Astrocyte (in vitro differentiated cells and primary cell): ENCODE results near the gene AFG1L. TPM values are rescaled to one million over a fixed set of nuclear protein-coding genes. Genes with fewer than 3 reads are reported as not detected.

Experiments
- DNase-seq: peaks from one replicate; pipeline ENCODE4 v3.0.0-alpha.2; 2010; ENCODE audit warnings: low read depth
- FAIRE-seq: peaks from 2 replicates; lab custom pipeline; 2011; peaks lifted over from hg19 to GRCh38; lab: Jason Lieb, UNC
- H2AFZ ChIP-seq: 2 replicates; pipeline ENCODE4 v1.6.0; 2012; ENCODE audit warnings: low read depth, low read length, inconsistent platforms
- H3K27ac ChIP-seq: 2 replicates; pipeline ENCODE4 v1.5.1; 2011; ENCODE audit warnings: low read depth, low read length, inconsistent platforms
- H3K27me3 ChIP-seq: 2 replicates; pipeline ENCODE4 v1.6.0; 2011; ENCODE audit warnings: low read length, inconsistent platforms; ENCODE audit not compliant: insufficient read depth
- H3K36me3 ChIP-seq: 2 replicates; pipeline ENCODE4 v1.5.1; 2011; ENCODE audit warnings: low read length, inconsistent platforms; ENCODE audit not compliant: insufficient read depth
- H3K4me1 ChIP-seq: 2 replicates; pipeline ENCODE4 v1.5.1; 2011; ENCODE audit warnings: low read length, inconsistent platforms; ENCODE audit not compliant: insufficient read depth
- H3K4me2 ChIP-seq: 2 replicates; pipeline ENCODE4 v1.6.0; 2012; ENCODE audit warnings: low read length, inconsistent platforms
- H3K4me3 ChIP-seq: 2 replicates; pipeline ENCODE4 v1.5.1; 2011; ENCODE audit warnings: low read depth, mild to moderate bottlenecking, low read length, inconsistent platforms; ENCODE audit not compliant: insufficient read depth
- H3K79me2 ChIP-seq: 2 replicates; pipeline ENCODE4 v1.6.0; 2012; ENCODE audit warnings: mild to moderate bottlenecking, low read length, inconsistent platforms; ENCODE audit not compliant: insufficient read depth
- H3K9ac ChIP-seq: 2 replicates; pipeline ENCODE4 v1.6.0; 2012; ENCODE audit warnings: mild to moderate bottlenecking, low read length, inconsistent platforms
- H3K9me3 ChIP-seq: 2 replicates; pipeline ENCODE4 v1.5.1; 2012; ENCODE audit warnings: low read depth, mild to moderate bottlenecking, low read length, inconsistent platforms; ENCODE audit not compliant: insufficient read depth
- H4K20me1 ChIP-seq: 2 replicates; pipeline ENCODE4 v1.6.0; 2012; ENCODE audit warnings: low read length, inconsistent platforms; ENCODE audit not compliant: insufficient read depth
- H3K27ac Mint-ChIP-seq: one replicate; pipeline ENCODE4 v1.8.0; 2021; ENCODE audit warnings: mild to moderate bottlenecking, mixed read lengths; ENCODE audit not compliant: unreplicated experiment
- H3K27me3 Mint-ChIP-seq: one replicate; pipeline ENCODE4 v1.8.0; 2021; ENCODE audit warnings: low read depth, mixed read lengths; ENCODE audit not compliant: unreplicated experiment
- H3K36me3 Mint-ChIP-seq: one replicate; pipeline ENCODE4 v1.8.0; 2021; ENCODE audit warnings: low read depth, mixed read lengths; ENCODE audit not compliant: unreplicated experiment
- H3K4me1 Mint-ChIP-seq: one replicate; pipeline ENCODE4 v1.8.0; 2021; ENCODE audit warnings: low read depth, mixed read lengths; ENCODE audit not compliant: unreplicated experiment
- H3K4me3 Mint-ChIP-seq: one replicate; pipeline ENCODE4 v1.8.0; 2021; ENCODE audit warnings: mild to moderate bottlenecking, moderate library complexity, mixed read lengths; ENCODE audit not compliant: unreplicated experiment
- H3K9me3 Mint-ChIP-seq: one replicate; pipeline ENCODE4 v1.8.0; 2021; ENCODE audit warnings: mild to moderate bottlenecking, mixed read lengths; ENCODE audit not compliant: unreplicated experiment
- EZH2 ChIP-seq: IDR thresholded peaks from 2 replicates; pipeline ENCODE4 v1.6.1; 2012; ENCODE audit warnings: mild to moderate bottlenecking, low read length, inconsistent platforms; ENCODE audit not compliant: insufficient read depth
- total RNA-seq: library from RNA; stranded (reverse); gene quantifications from 2 replicates; pipeline ENCODE4 v1.2.1, GENCODE V29; 2021
- TF ChIP-seq, protein P1 (sequence below): IDR thresholded peaks from 2 replicates; pipeline ENCODE4 v1.5.1; 2011; ENCODE audit warnings: low read depth, mild to moderate bottlenecking, inconsistent platforms, low read length, moderate library complexity; ENCODE audit not compliant: insufficient read depth

AFG1L gene
- total RNA-seq, 1 donor from 2014 or later, result 7.9 TPM

- Mint-ChIP-seq H3K4me1 (no peaks in the 10 kb centered on the region), H3K36me3 (no peaks in the 10 kb centered on the region), H3K9me3 (no peaks in the 10 kb centered on the region), H3K27ac (no peak overlapping the region), H3K4me3 (no peak overlapping the region), H3K27me3 (no peaks in the 10 kb centered on the region)
- Histone ChIP-seq H3K4me2 (no peak overlapping the region), H3K27me3 (no peaks in the 10 kb centered on the region), H3K9me3 (no peaks in the 10 kb centered on the region), H3K4me3 (no peak overlapping the region), H3K9ac (no peak overlapping the region), H3K27ac (no peak overlapping the region), H2AFZ (no peak overlapping the region), H3K4me1 (no peaks in the 10 kb centered on the region), H3K79me2 (no peaks in the 10 kb centered on the region), H4K20me1 (no peaks in the 10 kb centered on the region), H3K36me3 (no peaks in the 10 kb centered on the region)
- TF ChIP-seq, protein P1, sequence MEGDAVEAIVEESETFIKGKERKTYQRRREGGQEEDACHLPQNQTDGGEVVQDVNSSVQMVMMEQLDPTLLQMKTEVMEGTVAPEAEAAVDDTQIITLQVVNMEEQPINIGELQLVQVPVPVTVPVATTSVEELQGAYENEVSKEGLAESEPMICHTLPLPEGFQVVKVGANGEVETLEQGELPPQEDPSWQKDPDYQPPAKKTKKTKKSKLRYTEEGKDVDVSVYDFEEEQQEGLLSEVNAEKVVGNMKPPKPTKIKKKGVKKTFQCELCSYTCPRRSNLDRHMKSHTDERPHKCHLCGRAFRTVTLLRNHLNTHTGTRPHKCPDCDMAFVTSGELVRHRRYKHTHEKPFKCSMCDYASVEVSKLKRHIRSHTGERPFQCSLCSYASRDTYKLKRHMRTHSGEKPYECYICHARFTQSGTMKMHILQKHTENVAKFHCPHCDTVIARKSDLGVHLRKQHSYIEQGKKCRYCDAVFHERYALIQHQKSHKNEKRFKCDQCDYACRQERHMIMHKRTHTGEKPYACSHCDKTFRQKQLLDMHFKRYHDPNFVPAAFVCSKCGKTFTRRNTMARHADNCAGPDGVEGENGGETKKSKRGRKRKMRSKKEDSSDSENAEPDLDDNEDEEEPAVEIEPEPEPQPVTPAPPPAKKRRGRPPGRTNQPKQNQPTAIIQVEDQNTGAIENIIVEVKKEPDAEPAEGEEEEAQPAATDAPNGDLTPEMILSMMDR, result no peak
- no peak for TF ChIP-seq EZH2
- DNase-seq (no peak), FAIRE-seq (no peak)
These were observed 17.0 kb upstream of the AFG1L start for GRCh38 chr6:108277831-108278230.

DNA sequence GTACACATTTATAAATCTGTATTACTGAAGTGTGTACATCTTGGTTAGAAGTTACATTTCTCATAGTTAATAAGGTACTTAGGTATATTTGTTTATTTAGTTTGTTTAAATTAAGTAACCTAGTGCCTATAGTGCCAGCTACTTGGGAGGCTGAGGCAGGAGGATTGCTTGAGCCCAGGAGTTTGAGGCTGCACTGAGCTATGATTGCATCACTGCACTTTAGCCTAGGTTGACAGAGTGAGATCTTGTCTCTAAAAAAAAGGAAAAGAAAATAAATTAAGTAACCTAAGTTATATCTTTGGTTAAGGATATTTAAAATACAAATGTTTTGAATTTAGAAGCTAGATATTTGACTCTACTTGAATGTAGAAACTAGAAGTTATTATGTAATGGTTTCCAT is 9.5 kb upstream of the AFG1L start:
- Mint-ChIP-seq H3K36me3 (no peaks in the 10 kb centered on the region), H3K9me3 (peaks cover 3% of the 10 kb centered on the region), H3K27ac (no peak overlapping the region), H3K27me3 (no peaks in the 10 kb centered on the region), H3K4me1 (no peaks in the 10 kb centered on the region), H3K4me3 (no peak overlapping the region)
- H3K9ac ChIP-seq, result no peak overlapping the region
- H3K27ac ChIP-seq, result no peak overlapping the region
- no peak overlapping the region for H3K4me2 ChIP-seq
- TF ChIP-seq, protein P1, result no peak
- TF ChIP-seq EZH2, result no peak
- H3K4me3 ChIP-seq, result no peak overlapping the region
- FAIRE-seq, result no peak
- H3K36me3 ChIP-seq, result no peaks in the 10 kb centered on the region
- no peaks in the 10 kb centered on the region for H3K27me3 ChIP-seq
- no peak overlapping the region for H2AFZ ChIP-seq
- H3K79me2 ChIP-seq, result no peaks in the 10 kb centered on the region
- no peaks in the 10 kb centered on the region for H4K20me1 ChIP-seq
- H3K9me3 ChIP-seq, result no peaks in the 10 kb centered on the region
- no peak for DNase-seq
- H3K4me1 ChIP-seq, result no peaks in the 10 kb centered on the region

DNA sequence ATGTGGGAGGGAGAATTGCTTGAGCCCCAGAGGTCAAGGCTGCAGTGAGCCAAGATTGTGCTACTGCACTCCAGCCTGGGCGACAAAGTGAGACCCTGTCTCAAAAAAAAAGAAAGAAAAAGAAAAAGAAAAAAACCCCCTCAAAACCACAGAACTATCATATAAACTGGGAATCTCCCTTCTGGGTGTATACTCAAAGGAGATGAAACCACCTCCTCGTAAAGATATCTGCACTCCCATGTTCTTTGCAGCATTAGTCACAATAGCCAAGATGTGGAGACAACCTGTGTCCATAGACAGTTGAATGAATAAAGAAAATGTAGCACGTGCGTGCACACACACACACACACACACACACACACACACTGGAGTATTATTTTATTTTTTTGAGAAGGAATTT is 8.5 kb upstream of the AFG1L start:
- no peaks in the 10 kb centered on the region for H3K9me3 ChIP-seq
- H3K27me3 Mint-ChIP-seq, result no peaks in the 10 kb centered on the region
- H3K27me3 ChIP-seq, result no peaks in the 10 kb centered on the region
- H3K27ac ChIP-seq, result no peak overlapping the region
- peaks cover 3% of the 10 kb centered on the region for H3K9me3 Mint-ChIP-seq
- H3K27ac Mint-ChIP-seq, result no peak overlapping the region
- FAIRE-seq (no peak), DNase-seq (no peak)
- no peak overlapping the region for H3K9ac ChIP-seq
- no peaks in the 10 kb centered on the region for H3K36me3 ChIP-seq
- no peaks in the 10 kb centered on the region for H3K4me1 Mint-ChIP-seq
- no peak overlapping the region for H3K4me3 ChIP-seq
- no peaks in the 10 kb centered on the region for H3K4me1 ChIP-seq
- H3K4me3 Mint-ChIP-seq, result no peak overlapping the region
- H4K20me1 ChIP-seq, result no peaks in the 10 kb centered on the region
- H3K36me3 Mint-ChIP-seq, result no peaks in the 10 kb centered on the region
- no peaks in the 10 kb centered on the region for H3K79me2 ChIP-seq
- H2AFZ ChIP-seq, result no peak overlapping the region
- TF ChIP-seq, protein P1, result no peak
- no peak for TF ChIP-seq EZH2
- no peak overlapping the region for H3K4me2 ChIP-seq
